Measurements from ENCODE around the gene DAZ4.
"Not testable (repeated sequence)": the region's sequence is repeated elsewhere in the genome, so short reads cannot be mapped to it uniquely, and the experiment has no call there.

Gene DAZ4

GRCh38 chrY:24833619-24834018 is at the start of gene DAZ4:
DAZ4 (plus strand) TSS chrY:24833919; CDS start chrY:24834127, 208 bp downstream.
- not testable (repeated sequence) for DNase-seq (ENCODE audit: low read depth, low spot score)

- DNase-seq (ENCODE audit: low read depth, low spot score): not testable (repeated sequence)
Measured at GRCh38 chrY:24813293-24813692, 20.4 kb upstream of the DAZ4 start, which contains the start of gene DAZ3. DAZ3 (minus strand) TSS chrY:24813393; CDS start chrY:24813185, 208 bp downstream.

- not testable (repeated sequence) for DNase-seq (ENCODE audit: low read depth, low spot score)
Measured at GRCh38 chrY:24821836-24822235, 11.9 kb upstream of the DAZ4 start.

GRCh38 chrY:24824184-24824879 is 9.4 kb upstream of the DAZ4 start:
- DNase-seq (ENCODE audit: low read depth, low spot score): not testable (repeated sequence)

- DNase-seq (ENCODE audit: low read depth, low spot score): not testable (repeated sequence)
Measured at GRCh38 chrY:24825069-24825468, 8.7 kb upstream of the DAZ4 start.
